ENCODE results near the gene PSMD3. TPM values are rescaled to one million over a fixed set of nuclear protein-coding genes. Genes with fewer than 3 reads are reported as not detected.
"Not testable (repeated sequence)": the region's sequence is repeated elsewhere in the genome, so short reads cannot be mapped to it uniquely, and the experiment has no call there.

PSMD3 gene
- total RNA-seq: 65.9 TPM

- DNase-seq: peak; percentile 100
Measured at GRCh38 chr17:39980351-39981206, at the start of gene PSMD3. TSS of gene PSMD3 (plus strand) at chr17:39980807. CDS start at chr17:39980971, 164 bp downstream.

- DNase-seq: no peak
Measured at GRCh38 chr17:39933912-39934311, 46.7 kb upstream of the PSMD3 start.

- no peak for DNase-seq
Measured at GRCh38 chr17:39934324-39934723, 46.3 kb upstream of the PSMD3 start.

GRCh38 chr17:39935909-39936308, 44.7 kb upstream of the PSMD3 start:
- DNase-seq: no peak

- DNase-seq: no peak
Measured at GRCh38 chr17:39937447-39937846, 43.2 kb upstream of the PSMD3 start.

GRCh38 chr17:39938140-39938869, 42.3 kb upstream of the PSMD3 start:
- DNase-seq: no peak

GRCh38 chr17:39939106-39939505, 41.5 kb upstream of the PSMD3 start:
- DNase-seq: no peak

GRCh38 chr17:39939588-39940419, 40.8 kb upstream of the PSMD3 start:
- peak; percentile 88 for DNase-seq

GRCh38 chr17:39943702-39944392, 36.8 kb upstream of the PSMD3 start:
- DNase-seq: no peak

GRCh38 chr17:39944393-39944711, 36.3 kb upstream of the PSMD3 start:
- DNase-seq: no peak

GRCh38 chr17:39946551-39947330, 33.9 kb upstream of the PSMD3 start:
- DNase-seq: peak; percentile 24

- DNase-seq: not testable (repeated sequence)
Measured at GRCh38 chr17:39948489-39948828, 32.1 kb upstream of the PSMD3 start.

- DNase-seq: no peak
Measured at GRCh38 chr17:39949028-39949427, 31.6 kb upstream of the PSMD3 start.

- peak; percentile 31 for DNase-seq
Measured at GRCh38 chr17:39950871-39951348, 29.7 kb upstream of the PSMD3 start.

GRCh38 chr17:39951924-39952679, 28.5 kb upstream of the PSMD3 start:
- no peak for DNase-seq

GRCh38 chr17:39952680-39953470, 27.7 kb upstream of the PSMD3 start:
- DNase-seq: peak; percentile 96

- DNase-seq: no peak
Measured at GRCh38 chr17:39953471-39953888, 27.1 kb upstream of the PSMD3 start.

- no peak for DNase-seq
Measured at GRCh38 chr17:39954876-39955275, 25.7 kb upstream of the PSMD3 start.

GRCh38 chr17:39955726-39956225, 24.8 kb upstream of the PSMD3 start:
- DNase-seq: no peak

All from tongue (tissue), 2 donors.